Common myeloid progenitor, CD34-positive (primary cell): ENCODE results near the gene TMF1.

Experiments used
- CTCF ChIA-PET: fragments of 350-600 bp; sonication (Branson Sonifier 250); formaldehyde crosslinking; loops from one replicate; lab custom pipeline; 2021; ENCODE audit warnings: antibody characterized with exemption; lab: Charles Lee
- POLR2A ChIA-PET: fragments of 350-600 bp; sonication (Branson Sonifier 250); formaldehyde crosslinking; loops from one replicate; lab custom pipeline; 2021; ENCODE audit warnings: antibody characterized with exemption; lab: Charles Lee
- DNase-seq, 3 donors: peaks; one replicate each; pipeline versions ENCODE4 v3.0.0 to v3.0.0-alpha.2; 2013
- H3K27ac ChIP-seq, 2 experiments: 1 replicate in 1 of 2; 2 replicates in 1 of 2; pipeline ENCODE4 v1.7.0; 2013; ENCODE audit warnings: inconsistent platforms in 2 of 2, low read length in 2 of 2, mild to moderate bottlenecking in 2 of 2, low read depth in 1 of 2, moderate library complexity in 1 of 2; ENCODE audit not compliant: severe bottlenecking in 2 of 2, insufficient read depth in 1 of 2, poor library complexity in 1 of 2
- H3K27me3 ChIP-seq, 5 experiments: replicated peaks in 2 of 5; 1 replicate in 3 of 5; 2 replicates in 2 of 5; pipeline versions ENCODE4 v1.6.1 to v1.7.0; 2013; ENCODE audit warnings: low read length in 4 of 5, mild to moderate bottlenecking in 2 of 5, moderate library complexity in 2 of 5, inconsistent platforms in 1 of 5; ENCODE audit not compliant: insufficient read depth in 5 of 5, control insufficient read depth in 4 of 5
- H3K36me3 ChIP-seq, 4 experiments: 1 replicate in 2 of 4; 2 replicates in 2 of 4; pipeline versions ENCODE4 v1.6.1 to v1.7.0; 2013; ENCODE audit warnings: low read length in 3 of 4, control low read depth in 1 of 4, mild to moderate bottlenecking in 1 of 4; ENCODE audit not compliant: control insufficient read depth in 4 of 4, insufficient read depth in 4 of 4
- H3K4me1 ChIP-seq, 4 experiments: 1 replicate in 3 of 4; 2 replicates in 1 of 4; pipeline versions ENCODE4 v1.6.1 to v1.7.1; 2013; ENCODE audit warnings: low read length in 3 of 4, mild to moderate bottlenecking in 3 of 4, control low read depth in 1 of 4, inconsistent platforms in 1 of 4, moderate library complexity in 1 of 4; ENCODE audit not compliant: control insufficient read depth in 4 of 4, insufficient read depth in 4 of 4; ENCODE audit errors: control extremely low read depth in 1 of 4
- H3K4me3 ChIP-seq, 7 experiments: 1 replicate in 4 of 7; 2 replicates in 3 of 7; pipeline versions ENCODE4 v1.5.1 to v1.7.0; 2013; ENCODE audit warnings: mild to moderate bottlenecking in 7 of 7, low read length in 6 of 7, moderate library complexity in 6 of 7, inconsistent platforms in 2 of 7, low read depth in 2 of 7, control low read depth in 1 of 7; ENCODE audit not compliant: insufficient read depth in 4 of 7, control insufficient read depth in 1 of 7; ENCODE audit errors: extremely low read depth in 1 of 7
- H3K9me3 ChIP-seq, 5 experiments: 1 replicate in 4 of 5; 2 replicates in 1 of 5; pipeline versions ENCODE4 v1.6.1 to v1.7.1; 2013; ENCODE audit warnings: low read length in 4 of 5, mild to moderate bottlenecking in 2 of 5, inconsistent platforms in 1 of 5, low read depth in 1 of 5, moderate library complexity in 1 of 5; ENCODE audit not compliant: control insufficient read depth in 4 of 5, insufficient read depth in 2 of 5; ENCODE audit errors: control extremely low read depth in 1 of 5
- WGBS: methylation state at CpG from one replicate; pipeline ENCODE4 v1.1.5; 2013; ENCODE audit not compliant: insufficient coverage; 5-methylcytosine and 5-hydroxymethylcytosine counted together

The TMF1 gene

GRCh38 chr3:69085833-69086722 lies 33.9 kb upstream of the TMF1 start:
- H3K36me3 ChIP-seq = peaks cover 5 to 25% (median 7%) of the 10 kb centered on the region in 4 experiments
- CTCF ChIA-PET = interaction anchor here (1.1 to 5.2 kb wide), 3 partner anchors 13 to 34 kb away, joined by 3 to 27 read pairs (median 16); no protein-coding TSS in a partner anchor
- POLR2A ChIA-PET = interaction anchor here (0.6 to 3.8 kb wide), 2 partner anchors 8 to 9 kb away, joined by 3 to 36 read pairs; no protein-coding TSS in a partner anchor
- 3% methylated on average over 6 of the region's 8 CpGs for WGBS
- peaks cover 70 to 88% (median 83%) of the 10 kb centered on the region in 4 experiments for H3K4me1 ChIP-seq
- no peaks in the 10 kb centered on the region for H3K9me3 ChIP-seq
- H3K4me3 ChIP-seq = peak overlapping the region; percentile 84 to 99 (median 94)
- H3K27ac ChIP-seq = peak overlapping the region; percentile 46 to 88
- peak in 2 of 3 donors; percentile 80 to 83 for DNase-seq
- no peaks in the 10 kb centered on the region for H3K27me3 ChIP-seq

GRCh38 chr3:69085168-69085832 lies 33.2 kb upstream of the TMF1 start:
- DNase-seq = peak in 1 of 3 donors; percentile 14
- ChIA-PET CTCF (interaction anchor here (1.1 to 5.2 kb wide), 9 partner anchors 8 to 78 kb away, joined by 3 to 28 read pairs (median 5); partner anchors contain the start of gene TMF1), POLR2A (interaction anchor here (0.9 to 3.8 kb wide), 2 partner anchors 9 to 61 kb away, joined by 3 to 36 read pairs; no protein-coding TSS in a partner anchor)
- Histone ChIP-seq H3K36me3 (peaks cover 2 to 20% (median 6%) of the 10 kb centered on the region in 4 experiments), H3K27me3 (no peaks in the 10 kb centered on the region), H3K4me3 (peak overlapping the region; percentile 84 to 99 (median 94)), H3K4me1 (peaks cover 63 to 88% (median 81%) of the 10 kb centered on the region in 4 experiments), H3K9me3 (no peaks in the 10 kb centered on the region), H3K27ac (peak overlapping the region; percentile 62 to 88)
- WGBS = 0% methylated on average over 19 of the region's 26 CpGs

- WGBS = 0% methylated on average over 30 of the region's 32 CpGs
- POLR2A ChIA-PET = interaction anchor here (0.9 to 3.8 kb wide), 2 partner anchors 10 to 61 kb away, joined by 3 to 36 read pairs; no protein-coding TSS in a partner anchor
Observed at GRCh38 chr3:69084326-69085167, 32.4 kb upstream of the TMF1 start, which contains the start of gene ARL6IP5. TSS of gene ARL6IP5 (plus strand) at chr3:69084937. CDS start at chr3:69085048, 111 bp downstream.

GRCh38 chr3:69082805-69083204 lies 30.7 kb upstream of the TMF1 start:
- H3K27ac ChIP-seq = peak overlapping the region; percentile 27 to 88
- POLR2A ChIA-PET = interaction anchor here (0.9 to 3.8 kb wide), 4 partner anchors 12 to 69 kb away, joined by 3 to 36 read pairs (median 4); partner anchors contain the start of gene EOGT
- CTCF ChIA-PET = interaction anchor here (0.8 to 5.2 kb wide), 5 partner anchors 10 to 38 kb away, joined by 3 to 28 read pairs (median 16); no protein-coding TSS in a partner anchor
- DNase-seq = peak; percentile 58 to 83 (median 76)
- H3K36me3 ChIP-seq = no peaks in the 10 kb centered on the region
- peaks cover 56 to 83% (median 72%) of the 10 kb centered on the region in 4 experiments for H3K4me1 ChIP-seq
- no peaks in the 10 kb centered on the region for H3K27me3 ChIP-seq
- no peaks in the 10 kb centered on the region for H3K9me3 ChIP-seq
- H3K4me3 ChIP-seq = peak overlapping the region in 4 of 7 experiments; percentile 7 to 54 (median 38)

More at GRCh38 chr3:69084326-69085167, 32.4 kb upstream of the TMF1 start, which contains the start of gene ARL6IP5:
- H3K4me1 ChIP-seq = peaks cover 58 to 83% (median 73%) of the 10 kb centered on the region in 4 experiments
- peak; percentile 97 to 99 (median 99) for DNase-seq
- CTCF ChIA-PET = interaction anchor here (0.7 to 5.2 kb wide), 12 partner anchors 8 to 341 kb away, joined by 3 to 28 read pairs (median 4); partner anchors contain the start of gene TMF1
- peak within 1 kb of the TSS; percentile 62 to 88 for H3K27ac ChIP-seq
- H3K27me3 ChIP-seq = no peaks in the 10 kb centered on the region
- peaks cover 0 to 12% (median 5%) of the 10 kb centered on the region in 4 experiments for H3K36me3 ChIP-seq
- peak within 1 kb of the TSS; percentile 84 to 99 (median 94) for H3K4me3 ChIP-seq
- H3K9me3 ChIP-seq = no peaks in the 10 kb centered on the region

GRCh38 chr3:69082361-69082760 lies 30.2 kb upstream of the TMF1 start:
- H3K4me1 ChIP-seq = peaks cover 54 to 81% (median 70%) of the 10 kb centered on the region in 4 experiments
- no peaks in the 10 kb centered on the region for H3K9me3 ChIP-seq
- WGBS = no CpG with 5 or more reads among the region's 2 CpGs
- H3K27ac ChIP-seq = peak overlapping the region; percentile 27 to 88
- ChIA-PET CTCF (interaction anchor here (0.8 to 5.2 kb wide), 4 partner anchors 10 to 24 kb away, joined by 3 to 28 read pairs (median 15); no protein-coding TSS in a partner anchor), POLR2A (interaction anchor here (0.9 to 3.8 kb wide), 4 partner anchors 12 to 69 kb away, joined by 3 to 36 read pairs (median 4); partner anchors contain the start of gene EOGT)
- no peaks in the 10 kb centered on the region for H3K27me3 ChIP-seq
- no peaks in the 10 kb centered on the region for H3K36me3 ChIP-seq
- peak overlapping the region in 3 of 7 experiments; percentile 19 to 54 (median 54) for H3K4me3 ChIP-seq
- DNase-seq = peak in 1 of 3 donors; percentile 24
